ENCODE results near the gene SOAT2.

Gene SOAT2

DNA sequence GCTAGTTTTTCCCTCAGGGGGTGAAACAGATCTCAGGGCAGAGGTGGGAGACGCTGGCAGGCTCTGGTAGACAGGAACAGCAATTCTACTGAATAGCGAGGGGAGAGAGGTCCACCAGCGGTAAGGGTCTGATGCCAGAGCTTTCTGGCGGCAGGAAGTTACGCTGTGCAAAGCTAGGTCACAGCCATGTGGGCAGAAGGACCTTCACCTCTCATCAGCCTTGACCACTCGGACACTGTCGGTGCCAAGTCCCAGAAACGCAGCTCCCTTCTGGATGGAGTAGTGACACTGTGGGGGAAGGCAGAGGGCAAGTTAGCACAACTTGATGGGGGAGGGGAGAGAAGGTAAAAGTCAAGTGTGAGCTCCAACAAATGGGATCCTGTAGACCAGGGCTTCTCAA lies 66.9 kb downstream of the SOAT2 start:
- no peak overlapping the region for H3K27ac ChIP-seq

DNA sequence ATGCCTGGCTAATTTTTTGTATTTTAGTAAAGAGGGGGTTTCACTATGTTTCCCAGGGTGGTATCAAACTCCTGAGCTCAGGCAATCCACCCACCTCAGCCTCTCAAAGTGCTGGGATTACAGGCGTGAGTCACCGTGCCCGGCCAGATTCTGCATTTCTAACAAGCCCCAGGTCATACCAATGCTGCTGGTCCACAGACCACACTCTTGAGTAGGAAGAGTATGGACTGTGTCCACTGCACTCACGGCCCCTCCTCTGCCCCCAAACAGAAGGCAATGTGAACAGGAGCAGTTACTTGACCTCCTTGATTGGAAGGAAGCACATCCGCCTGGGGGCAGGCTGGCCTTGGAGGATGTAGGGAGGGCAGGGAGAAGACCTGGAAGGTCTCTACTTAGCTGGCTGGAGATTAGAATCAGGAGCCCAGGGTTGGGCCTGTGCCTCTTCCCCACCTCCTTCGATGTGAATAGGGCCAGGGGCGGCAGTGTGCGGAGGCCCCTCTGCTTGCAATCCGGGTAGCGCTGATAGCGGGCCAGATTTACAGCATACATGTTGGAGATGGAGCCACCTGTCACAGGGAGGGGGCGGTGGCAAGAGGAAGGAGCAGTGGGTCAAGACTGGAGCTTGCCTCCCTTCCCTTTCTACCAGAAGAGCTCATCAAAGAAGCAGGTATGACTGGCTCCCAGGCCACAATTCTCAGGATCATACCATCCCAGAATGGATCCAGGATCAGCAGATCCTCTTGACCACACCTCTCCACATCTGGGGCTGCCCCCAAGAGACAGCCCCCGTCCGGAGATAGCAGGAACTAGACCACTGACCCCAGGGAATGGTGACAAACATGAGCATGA lies 67.8 kb downstream of the SOAT2 start:
- Histone ChIP-seq H3K4me3 (no peak overlapping the region), H3K27ac (no peak overlapping the region)

More for the DNA sequence above, 66.9 kb downstream of the SOAT2 start:
- H3K4me3 ChIP-seq, result no peak overlapping the region

- Histone ChIP-seq H3K4me3 (no peak overlapping the region), H3K27ac (no peak overlapping the region)
Measured at GRCh38 chr12:53171725-53172329, 68.5 kb downstream of the SOAT2 start.

GRCh38 chr12:53172352-53172751 lies 69.1 kb downstream of the SOAT2 start:
- Histone ChIP-seq H3K4me3 (no peak overlapping the region), H3K27ac (no peak overlapping the region)

GRCh38 chr12:53173085-53173715 lies 69.9 kb downstream of the SOAT2 start:
- no peak overlapping the region for H3K27ac ChIP-seq

More at GRCh38 chr12:53173085-53173715, 69.9 kb downstream of the SOAT2 start:
- no peak overlapping the region for H3K4me3 ChIP-seq
